GM18858 (cell line): ENCODE results near the gene CEBPE.

Experiments used
- ATAC-seq: cut with Tn5 transposase; IDR thresholded peaks from one replicate; pipeline ENCODE4 v1.9.1; 2021; ENCODE audit not compliant: unreplicated experiment

CEBPE gene

GRCh38 chr14:23104591-23105347, 14.3 kb downstream of the CEBPE start, which contains the start of gene CIROP:
Gene CIROP (minus strand): TSS chr14:23104989. CDS start chr14:23104920, 69 bp downstream.
- no peak for ATAC-seq

- no peak for ATAC-seq
Measured at GRCh38 chr14:23104070-23104590, 14.9 kb downstream of the CEBPE start.

DNA sequence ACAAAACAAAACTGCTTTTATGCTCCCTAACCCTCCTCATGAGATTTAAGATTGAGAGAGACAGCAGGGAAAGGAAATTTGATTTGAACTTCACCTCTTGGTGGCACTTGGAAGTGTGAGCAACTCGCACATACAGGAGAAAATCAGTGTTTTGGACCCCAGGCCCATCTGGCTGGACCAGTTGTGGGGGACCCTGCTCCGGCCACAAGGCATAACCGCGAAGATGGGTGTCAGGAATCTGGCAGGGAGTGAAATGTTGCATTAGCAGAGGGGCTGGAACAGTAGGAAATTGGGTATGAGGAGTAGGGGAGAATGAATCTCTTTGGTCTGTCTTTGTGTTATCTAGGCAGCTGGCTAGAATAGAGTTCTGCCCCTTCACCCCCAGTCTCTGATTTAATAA, 15.5 kb downstream of the CEBPE start:
- no peak for ATAC-seq

DNA sequence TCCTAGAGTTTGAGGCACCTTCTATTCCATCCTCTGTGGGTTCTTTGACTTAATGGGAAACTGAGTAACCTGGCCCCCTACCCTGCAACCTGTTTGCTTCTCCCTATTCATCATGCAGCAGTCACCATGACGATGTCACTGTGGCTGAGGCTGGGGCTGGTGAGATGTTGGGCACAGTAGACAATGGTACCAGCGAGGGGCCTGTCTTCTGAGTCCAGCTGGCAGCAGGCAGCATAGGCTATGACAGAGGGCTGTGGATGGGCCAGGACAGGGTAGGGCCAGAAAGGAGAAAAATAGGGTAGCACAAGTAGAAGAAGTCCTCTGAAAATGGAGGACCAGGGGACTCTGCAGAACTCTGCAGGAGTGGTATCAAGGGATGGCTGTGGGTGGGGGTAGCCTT, 16.3 kb downstream of the CEBPE start:
- ATAC-seq: no peak

DNA sequence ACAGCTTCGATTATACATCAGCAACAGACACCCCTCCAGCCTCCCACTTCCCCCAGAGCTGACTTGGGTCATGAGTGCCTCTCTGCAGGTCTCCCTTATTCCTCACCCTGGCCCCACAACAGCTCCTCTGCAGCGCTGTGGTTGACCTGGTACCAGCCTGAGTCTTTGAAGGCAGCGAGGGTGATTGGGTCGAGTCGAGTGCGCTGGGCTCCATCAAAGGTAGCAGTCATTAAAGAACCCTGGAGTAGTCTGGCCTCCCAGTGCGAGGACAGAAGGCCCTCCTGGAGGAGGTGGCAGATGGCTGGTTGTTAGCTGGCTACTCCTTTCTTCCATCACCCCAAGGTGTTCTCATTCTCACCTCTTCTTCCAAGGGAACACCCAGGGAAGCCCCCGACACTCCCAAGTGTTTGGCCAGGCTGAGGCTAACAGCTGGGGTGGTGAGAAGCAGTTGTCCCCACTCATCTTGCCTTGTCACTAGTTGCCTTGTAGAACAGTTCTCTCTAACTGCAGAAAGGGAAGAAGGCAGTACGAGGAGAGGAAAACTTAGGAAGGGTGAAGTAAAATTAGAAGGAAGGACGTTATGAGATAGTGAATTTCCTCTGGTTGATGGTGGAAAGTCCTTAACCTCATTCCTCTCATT, 16.9 kb downstream of the CEBPE start:
- no peak for ATAC-seq

DNA sequence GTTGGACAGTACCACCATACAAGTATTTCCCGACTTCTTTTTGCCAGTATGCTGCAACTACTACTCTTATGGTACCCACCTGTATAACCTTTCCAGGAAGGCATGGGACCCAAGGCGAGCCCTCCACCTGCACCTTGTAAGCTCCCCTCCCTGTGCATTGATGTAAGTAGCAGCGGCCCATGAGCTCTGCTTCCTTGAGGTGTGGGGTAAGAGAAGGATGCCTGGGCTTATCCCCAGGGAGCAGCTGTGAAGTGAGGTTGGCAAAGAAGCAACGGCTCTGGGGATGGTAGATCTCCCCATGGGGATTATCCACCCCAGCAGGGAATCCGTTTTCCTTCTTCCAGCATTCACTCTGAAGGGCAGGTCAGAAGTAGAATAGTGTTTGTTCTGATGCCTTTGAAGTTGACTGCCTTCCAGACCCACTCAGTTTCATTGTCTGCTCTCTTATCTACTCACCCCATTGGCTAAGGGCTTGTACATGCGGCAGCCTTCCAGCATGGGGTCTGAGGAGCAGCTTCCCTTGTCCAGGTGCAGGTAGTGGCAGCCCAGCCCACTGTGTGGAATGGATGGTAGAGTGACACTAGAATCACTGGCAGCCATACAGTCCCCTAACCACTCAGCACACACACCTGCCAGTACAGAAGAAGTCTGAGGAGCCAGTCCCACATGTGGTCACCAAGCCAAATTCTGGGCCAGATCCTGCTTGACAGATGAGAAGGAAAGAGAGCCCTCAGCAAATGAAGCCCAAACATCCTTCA, 17.7 kb downstream of the CEBPE start:
- ATAC-seq: no peak

- ATAC-seq: no peak
Measured at GRCh38 chr14:23099212-23099861, 19.7 kb downstream of the CEBPE start.

DNA sequence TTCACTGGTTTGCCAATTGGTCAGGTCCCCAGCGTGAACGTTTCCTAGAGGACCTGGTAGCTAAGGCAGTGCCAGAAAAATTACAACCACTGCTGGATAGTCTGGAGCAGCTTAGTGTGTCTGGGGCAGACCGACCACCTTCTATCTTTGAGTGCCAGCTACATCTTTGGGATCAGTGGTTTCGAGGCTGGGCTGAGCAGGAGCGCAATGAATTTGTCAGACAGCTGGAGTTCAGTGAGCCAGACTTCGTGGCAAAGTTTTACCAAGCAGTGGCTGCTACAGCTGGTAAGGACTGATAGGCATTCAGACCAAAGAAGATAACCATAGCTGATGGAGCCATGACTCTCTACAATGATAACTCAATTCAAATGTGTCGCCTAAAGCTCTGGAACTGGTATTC, 21.3 kb downstream of the CEBPE start:
- ATAC-seq: no peak

- ATAC-seq: peak; percentile 83
Measured at GRCh38 chr14:23095196-23096108, 23.6 kb downstream of the CEBPE start, which contains the start of gene C14orf119. Gene C14orf119 (plus strand): TSS chr14:23095505. CDS start chr14:23097659, 2,154 bp downstream.

DNA sequence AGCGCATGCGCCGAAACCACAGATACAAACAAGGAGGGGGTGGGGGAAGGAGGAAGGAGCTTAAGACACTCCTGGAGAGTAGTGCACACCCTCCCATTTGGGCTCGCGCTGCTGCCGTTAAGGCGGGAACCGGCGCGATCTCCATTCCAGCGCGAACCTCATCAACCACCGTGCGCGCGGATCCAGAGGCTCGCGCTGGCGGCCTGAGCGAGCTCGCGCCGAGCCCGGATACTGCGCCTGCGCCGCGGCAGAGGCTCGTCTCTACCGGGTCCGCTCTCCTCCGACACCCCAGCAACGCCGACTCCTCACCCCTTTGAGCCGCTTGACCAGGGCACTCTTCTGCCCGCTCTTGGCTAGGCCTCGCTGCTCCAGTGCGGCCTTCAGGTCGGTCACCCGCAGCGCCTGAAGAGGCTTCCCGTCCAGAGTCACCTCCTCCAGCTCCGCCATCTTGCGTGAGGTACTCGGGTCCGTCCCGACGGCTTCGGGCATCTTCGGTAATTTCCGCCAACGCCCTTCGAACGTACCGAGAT, 24.3 kb downstream of the CEBPE start, which contains the start of gene ACIN1:
TSS of gene ACIN1 (minus strand) at position 471 of the 530 bp plus-strand sequence. CDS start at position 447, 24 bp downstream.
- peak; percentile 12 for ATAC-seq

GRCh38 chr14:23093991-23094665, 24.9 kb downstream of the CEBPE start:
- ATAC-seq: no peak

- ATAC-seq: no peak
Measured at GRCh38 chr14:23093526-23093925, 25.5 kb downstream of the CEBPE start.

GRCh38 chr14:23093104-23093503, 26.0 kb downstream of the CEBPE start:
- ATAC-seq: no peak

DNA sequence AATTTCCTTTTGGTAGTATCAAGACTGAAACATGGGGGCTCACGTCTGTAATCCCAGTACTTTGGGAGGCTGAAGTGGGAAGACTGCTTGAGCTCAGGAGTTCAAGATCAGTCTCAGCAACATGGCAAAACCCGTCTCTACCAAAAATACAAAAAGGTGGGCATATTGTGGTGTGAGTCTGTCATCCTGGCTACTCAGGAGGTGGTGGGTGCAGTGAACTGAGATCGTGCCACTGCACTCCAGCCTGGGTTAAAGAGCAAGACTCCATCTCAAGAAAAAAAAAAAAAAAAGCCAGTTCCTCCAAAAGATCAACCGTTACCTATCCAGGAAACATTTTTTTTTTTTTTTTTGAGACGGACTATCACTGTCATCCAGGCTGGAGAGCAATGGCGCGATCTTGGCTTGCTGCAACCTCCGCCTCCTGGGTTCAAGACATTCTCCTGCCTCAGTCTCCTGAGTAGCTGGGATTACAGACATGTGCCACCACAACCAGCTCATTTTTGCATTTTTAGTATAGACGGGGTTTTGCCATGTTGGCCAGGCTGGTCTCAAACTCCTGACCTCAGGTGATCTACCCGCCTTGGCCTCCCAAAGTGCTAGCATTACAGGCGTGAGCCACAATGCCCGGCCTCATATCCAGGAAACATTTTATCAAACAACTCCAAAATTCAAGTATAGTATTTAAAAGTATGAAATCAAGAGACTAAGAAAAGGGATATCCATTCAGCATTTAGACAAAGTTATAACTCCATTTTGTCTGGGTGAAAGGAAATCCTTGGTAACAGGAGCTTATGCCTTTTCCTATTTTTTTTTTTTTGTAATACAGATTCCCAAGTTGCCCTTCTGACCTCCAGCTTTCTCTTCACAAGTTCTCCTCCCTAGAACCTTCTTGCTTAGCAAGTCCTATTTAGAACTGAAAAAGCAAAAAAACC, 27.5 kb downstream of the CEBPE start:
- no peak for ATAC-seq

DNA sequence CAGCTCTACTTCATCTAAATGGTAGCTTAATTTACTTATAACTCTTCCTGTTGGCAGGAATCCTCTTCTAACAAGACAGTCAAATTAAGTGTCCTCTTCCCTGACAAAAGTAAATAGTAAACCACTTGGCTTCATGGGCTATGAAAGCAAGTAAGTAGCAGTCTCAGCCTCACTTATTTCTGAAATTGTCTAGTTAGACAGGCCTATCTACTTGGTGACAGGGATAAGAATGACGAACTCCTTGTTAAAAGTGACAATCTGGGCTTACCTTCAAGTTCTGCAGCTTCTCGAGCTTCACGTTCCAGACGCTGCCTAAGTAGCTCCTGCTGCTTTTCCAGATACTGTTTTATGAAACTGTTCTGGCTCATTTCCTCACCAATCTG, 28.8 kb downstream of the CEBPE start:
- ATAC-seq: no peak

- no peak for ATAC-seq
Measured at GRCh38 chr14:23089498-23090253, 29.4 kb downstream of the CEBPE start.

GRCh38 chr14:23086565-23086964, 32.5 kb downstream of the CEBPE start:
- ATAC-seq: no peak
